Thyroid gland (tissue), 4 donors: Measurements from ENCODE around the gene ADAMTS14. TPM values are rescaled to one million over a fixed set of nuclear protein-coding genes. Genes with fewer than 3 reads are reported as not detected.
"Not testable (repeated sequence)": the region's sequence is repeated elsewhere in the genome, so short reads cannot be mapped to it uniquely, and the experiment has no call there.

Source experiments
- DNase-seq, 2 donors: peaks; one replicate each; pipeline ENCODE4 v3.0.0-alpha.2; 2019
- H3K27ac ChIP-seq, 3 donors: fragments of 200-600 bp; sonication (generic); 1 replicate in 2 of 3; 2 replicates in 1 of 3; pipeline ENCODE4 v1.5.1; 2016 to 2019; ENCODE audit warnings: mild to moderate bottlenecking in 1 of 3, moderate library complexity in 1 of 3
- H3K27me3 ChIP-seq: fragments of 200-600 bp; sonication (generic); one replicate; pipeline ENCODE4 v1.5.1; 2019
- H3K36me3 ChIP-seq, 2 donors: fragments of 200-600 bp; sonication (generic); one replicate each; pipeline ENCODE4 v1.5.1; 2016 to 2019
- H3K4me1 ChIP-seq, 2 donors: fragments of 200-600 bp; sonication (generic); one replicate each; pipeline ENCODE4 v1.5.1; 2017 to 2019
- H3K4me3 ChIP-seq, 3 donors: fragments of 200-600 bp; sonication (generic); replicated peaks in 1 of 3; 1 replicate in 2 of 3; 2 replicates in 1 of 3; pipeline ENCODE4 v1.5.1; 2016; ENCODE audit warnings: mild to moderate bottlenecking in 1 of 3
- H3K9me3 ChIP-seq: fragments of 200-600 bp; sonication (generic); one replicate; pipeline ENCODE4 v1.5.1; 2017
- CTCF ChIP-seq, 6 experiments: fragments of 200-600 bp in 3 of 6; fragments of 450-650 bp in 3 of 6; sonication (generic) in 3 of 6; IDR thresholded peaks; one replicate each; pipeline ENCODE4 v1.5.1; 2016 to 2019; ENCODE audit warnings: antibody characterized with exemption in 6 of 6, mild to moderate bottlenecking in 2 of 6, inconsistent platforms in 1 of 6, moderate library complexity in 1 of 6
- POLR2A ChIP-seq, 2 donors: fragments of 450-650 bp; IDR thresholded peaks; one replicate each; pipeline ENCODE4 v1.6.1; 2017; ENCODE audit warnings: antibody characterized with exemption in 2 of 2, mild to moderate bottlenecking in 2 of 2, moderate library complexity in 1 of 2
- WGBS, 2 donors: methylation state at CpG; one replicate each; pipeline ENCODE4 v1.1.5; 2017; 5-methylcytosine and 5-hydroxymethylcytosine counted together
- intact Hi-C: fragments of 100-400 bp; cut with DNase I; formaldehyde crosslinking; loops from one replicate; pipeline ENCODE4 v1.15.1; 2023
- total RNA-seq, 4 donors: library from RNA; depleted of rRNA; stranded (reverse); fragments of >200 nt; gene quantifications; one replicate each; pipeline ENCODE4 v1.2.3, GENCODE V29; 2016

The ADAMTS14 gene
- total RNA-seq, 4 donors from 2014 or later, result not detected

DNA sequence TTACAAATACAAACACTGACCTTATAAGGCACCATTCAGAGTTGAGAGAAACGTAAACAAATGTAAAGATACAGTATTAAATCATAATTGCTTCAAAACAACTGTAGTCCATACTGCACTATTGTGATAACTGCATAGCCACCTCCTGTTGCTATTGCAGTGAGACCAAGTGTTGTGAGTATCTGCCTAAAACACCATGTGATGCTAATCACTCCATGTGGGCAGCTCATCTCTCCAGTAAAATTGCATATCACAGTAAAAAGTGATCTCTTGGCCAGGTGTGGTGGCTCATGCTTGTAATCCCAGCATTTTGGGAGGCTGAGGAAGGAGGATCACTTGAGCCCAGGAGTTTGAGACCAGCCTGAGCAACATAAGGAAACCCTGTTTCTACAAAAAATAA, 43.0 kb upstream of the ADAMTS14 start:
- Histone ChIP-seq H3K4me3 (no peak overlapping the region), H3K27me3 (no peaks in the 10 kb centered on the region), H3K4me1 (no peaks in the 10 kb centered on the region), H3K36me3 (no peaks in the 10 kb centered on the region), H3K9me3 (no peaks in the 10 kb centered on the region), H3K27ac (no peak overlapping the region)
- intact Hi-C loops, result no loop called here
- 75 to 86% methylated on average over 1 of the region's 1 CpG for WGBS, 2 donors
- TF ChIP-seq CTCF (IDR thresholded peaks at IDR 0.05), result no peak
- TF ChIP-seq POLR2A (IDR thresholded peaks at IDR 0.05), result no peak
- DNase-seq, result no peak

DNA sequence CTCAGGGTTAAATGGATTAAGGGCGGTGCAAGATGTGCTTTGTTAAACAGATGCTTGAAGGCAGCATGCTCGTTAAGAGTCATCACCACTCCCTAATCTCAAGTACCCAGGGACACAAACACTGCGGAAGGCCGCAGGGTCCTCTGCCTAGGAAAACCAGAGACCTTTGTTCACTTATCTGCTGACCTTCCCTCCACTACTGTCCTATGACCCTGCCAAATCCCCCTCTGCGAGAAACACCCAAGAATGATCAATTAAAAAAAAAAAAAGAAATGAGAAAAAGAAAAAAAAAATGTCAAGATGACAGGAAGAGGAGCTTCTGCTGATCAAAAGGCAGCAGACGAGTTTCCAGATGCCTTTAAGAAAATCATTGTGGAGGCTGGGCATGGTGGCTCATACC, 40.6 kb upstream of the ADAMTS14 start:
- H3K27me3 ChIP-seq, DNase-seq, H3K36me3 ChIP-seq, H3K9me3 ChIP-seq, intact Hi-C loops, H3K4me1 ChIP-seq, H3K4me3 ChIP-seq, H3K27ac ChIP-seq: not testable (repeated sequence)
- WGBS, 2 donors, result 59 to 65% methylated on average over 2 of the region's 6 CpGs

DNA sequence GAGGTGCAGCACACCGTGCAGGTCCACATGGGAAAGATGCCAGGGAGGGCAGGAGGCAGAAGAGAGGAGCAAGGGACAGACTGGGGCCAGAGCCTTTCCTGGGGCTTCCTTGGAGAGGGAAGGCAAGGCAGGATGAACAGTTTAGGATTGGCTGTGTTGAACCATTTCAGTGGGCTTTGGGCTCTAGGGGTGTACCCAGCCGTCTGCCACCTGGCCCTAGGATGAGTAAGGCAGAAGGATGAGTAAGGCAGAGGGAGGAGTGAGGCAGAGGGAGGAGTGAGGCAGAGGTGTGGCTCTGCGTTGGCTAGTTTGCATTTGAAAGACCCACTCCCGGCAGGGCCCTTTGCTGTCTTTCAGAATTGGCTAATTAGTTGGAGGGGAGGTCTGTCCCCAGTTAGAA, 38.3 kb upstream of the ADAMTS14 start:
- intact Hi-C loops, result no loop called here
- DNase-seq, result no peak
- TF ChIP-seq CTCF (IDR thresholded peaks at IDR 0.05), result no peak
- TF ChIP-seq POLR2A (IDR thresholded peaks at IDR 0.05), result no peak
- H3K4me3 ChIP-seq, result no peak overlapping the region
- no peaks in the 10 kb centered on the region for H3K9me3 ChIP-seq
- 67 to 70% methylated on average over 4 of the region's 4 CpGs for WGBS, 2 donors
- no peaks in the 10 kb centered on the region for H3K36me3 ChIP-seq
- no peaks in the 10 kb centered on the region for H3K27me3 ChIP-seq
- H3K4me1 ChIP-seq, result no peaks in the 10 kb centered on the region
- no peak overlapping the region for H3K27ac ChIP-seq

DNA sequence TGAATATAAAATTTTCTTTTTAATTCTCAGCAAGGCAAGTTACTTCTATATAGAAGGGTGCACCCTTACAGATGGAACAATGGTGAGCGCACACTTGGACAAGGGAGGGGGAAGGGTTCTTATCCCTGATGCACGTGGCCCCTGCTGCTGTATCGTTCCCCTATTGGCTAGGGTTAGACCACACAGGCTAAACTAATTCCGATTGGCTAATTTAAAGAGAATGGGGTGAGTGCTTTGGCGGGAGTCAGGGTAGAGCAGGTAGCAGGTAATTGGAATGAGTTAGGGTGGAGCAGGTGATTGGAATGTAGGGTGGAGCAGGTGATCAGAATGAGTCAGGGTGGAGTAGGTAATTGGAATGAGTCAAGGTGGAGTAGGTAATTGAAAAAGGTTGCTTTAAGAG, 37.8 kb upstream of the ADAMTS14 start:
- H3K36me3 ChIP-seq, result not testable (repeated sequence)

GRCh38 chr10:70639640-70640383, 32.5 kb upstream of the ADAMTS14 start:
- intact Hi-C loops, H3K4me1 ChIP-seq, H3K27me3 ChIP-seq, H3K27ac ChIP-seq, H3K9me3 ChIP-seq, H3K4me3 ChIP-seq, DNase-seq, H3K36me3 ChIP-seq: not testable (repeated sequence)
- WGBS, 2 donors, result 93 to 95% methylated on average over 7 of the region's 7 CpGs

More for the DNA sequence above, 37.8 kb upstream of the ADAMTS14 start:
- DNase-seq, H3K9me3 ChIP-seq, H3K27ac ChIP-seq, H3K27me3 ChIP-seq, intact Hi-C loops, H3K4me1 ChIP-seq, H3K4me3 ChIP-seq: not testable (repeated sequence)
- WGBS, 2 donors, result 92 to 94% methylated on average over 5 of the region's 5 CpGs

- H3K36me3 ChIP-seq, H3K4me3 ChIP-seq, H3K27ac ChIP-seq, DNase-seq, intact Hi-C loops, H3K4me1 ChIP-seq, H3K27me3 ChIP-seq, H3K9me3 ChIP-seq: not testable (repeated sequence)
- 97 to 100% methylated on average over 3 of the region's 3 CpGs for WGBS, 2 donors
Measured at GRCh38 chr10:70643272-70643671, 29.0 kb upstream of the ADAMTS14 start.

GRCh38 chr10:70644959-70645358, 27.3 kb upstream of the ADAMTS14 start:
- H3K4me3 ChIP-seq, H3K27me3 ChIP-seq, H3K9me3 ChIP-seq, DNase-seq, H3K4me1 ChIP-seq, H3K36me3 ChIP-seq, intact Hi-C loops, H3K27ac ChIP-seq: not testable (repeated sequence)
- WGBS, 2 donors, result 35 to 50% methylated on average over 6 of the region's 8 CpGs

GRCh38 chr10:70647086-70647485, 25.2 kb upstream of the ADAMTS14 start:
- H3K27ac ChIP-seq, result no peak overlapping the region
- no peaks in the 10 kb centered on the region for H3K36me3 ChIP-seq
- no peak for TF ChIP-seq CTCF (IDR thresholded peaks at IDR 0.05)
- no peak for TF ChIP-seq POLR2A (IDR thresholded peaks at IDR 0.05)
- intact Hi-C loops, result no loop called here
- DNase-seq, result no peak
- no peaks in the 10 kb centered on the region for H3K27me3 ChIP-seq
- H3K9me3 ChIP-seq, result no peaks in the 10 kb centered on the region
- WGBS, 2 donors, result 56 to 82% methylated on average over 2 to 3 of the region's 3 CpGs
- H3K4me1 ChIP-seq, result no peaks in the 10 kb centered on the region
- H3K4me3 ChIP-seq, result no peak overlapping the region
